D721Med (cell line): ENCODE results near the gene PI4KB.
A peak's percentile ranks its signal among the peaks of the same experiment; 100 is the strongest.

Experiments used
- DNase-seq: peaks from one replicate; pipeline ENCODE4 v3.0.0; 2011; ENCODE audit warnings: low spot score; ENCODE audit not compliant: insufficient read length
- FAIRE-seq: peaks from 2 replicates; lab custom pipeline; 2011; peaks lifted over from hg19 to GRCh38; lab: Jason Lieb, UNC
- TF ChIP-seq, protein P1 (sequence below): IDR thresholded peaks from 2 replicates; pipeline ENCODE4 v1.5.1; 2012; ENCODE audit warnings: mild to moderate bottlenecking, control low read depth; ENCODE audit not compliant: insufficient read depth; ENCODE audit errors: missing control alignments

Gene PI4KB

DNA sequence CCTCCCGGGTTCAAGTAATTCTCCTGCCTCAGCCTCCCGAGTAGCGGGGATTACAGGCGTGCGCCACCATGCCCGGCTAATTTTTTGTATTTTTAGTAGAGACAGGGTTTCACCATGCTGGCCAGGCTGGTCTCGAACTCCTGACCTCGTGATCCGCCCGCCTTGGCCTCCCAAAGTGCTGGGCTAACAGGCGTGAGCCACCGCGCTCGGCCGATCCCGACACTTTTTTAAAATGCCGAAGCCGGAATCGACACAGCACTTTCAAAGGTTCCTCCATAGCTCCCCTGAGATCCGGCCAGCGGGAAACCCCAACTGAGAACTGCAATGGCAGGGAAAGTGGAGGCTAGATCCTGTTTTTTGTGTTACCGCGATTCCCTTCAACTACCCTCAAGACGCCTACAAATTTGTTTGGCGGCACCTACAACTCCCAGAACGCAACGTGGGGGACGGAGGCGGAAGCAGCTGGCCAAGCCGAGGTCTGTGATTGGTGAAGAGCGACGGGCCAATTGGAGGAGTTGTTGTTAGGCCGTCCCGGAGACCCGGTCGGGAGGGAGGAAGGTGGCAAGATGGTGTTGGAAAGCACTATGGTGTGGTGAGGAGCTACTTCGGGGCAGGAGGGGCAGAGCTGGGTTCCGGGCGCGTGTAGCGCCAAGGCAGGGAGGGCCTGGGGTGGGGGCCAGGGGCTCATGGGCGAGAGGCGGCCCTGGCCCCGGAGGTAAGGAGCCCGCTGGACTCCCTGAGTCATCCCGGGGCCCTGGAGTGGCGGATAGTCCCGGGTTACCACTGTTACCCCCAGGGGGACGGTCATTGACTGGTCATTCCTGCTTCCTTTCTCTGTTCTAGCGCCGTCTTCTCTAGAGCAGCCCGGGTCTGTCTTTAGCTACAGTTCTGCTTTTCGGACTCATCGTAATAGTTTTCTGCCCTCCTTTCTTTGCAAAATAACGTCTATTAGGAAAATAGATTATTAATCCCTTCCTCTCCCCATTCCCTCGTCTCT lies 72.7 kb downstream of the PI4KB start, which contains the start of gene PSMD4:
Gene PSMD4, plus strand, starts transcription at position 518 of the 997 bp plus-strand sequence. Its CDS starts 49 bp downstream, at position 567.
- TF ChIP-seq, protein P1, sequence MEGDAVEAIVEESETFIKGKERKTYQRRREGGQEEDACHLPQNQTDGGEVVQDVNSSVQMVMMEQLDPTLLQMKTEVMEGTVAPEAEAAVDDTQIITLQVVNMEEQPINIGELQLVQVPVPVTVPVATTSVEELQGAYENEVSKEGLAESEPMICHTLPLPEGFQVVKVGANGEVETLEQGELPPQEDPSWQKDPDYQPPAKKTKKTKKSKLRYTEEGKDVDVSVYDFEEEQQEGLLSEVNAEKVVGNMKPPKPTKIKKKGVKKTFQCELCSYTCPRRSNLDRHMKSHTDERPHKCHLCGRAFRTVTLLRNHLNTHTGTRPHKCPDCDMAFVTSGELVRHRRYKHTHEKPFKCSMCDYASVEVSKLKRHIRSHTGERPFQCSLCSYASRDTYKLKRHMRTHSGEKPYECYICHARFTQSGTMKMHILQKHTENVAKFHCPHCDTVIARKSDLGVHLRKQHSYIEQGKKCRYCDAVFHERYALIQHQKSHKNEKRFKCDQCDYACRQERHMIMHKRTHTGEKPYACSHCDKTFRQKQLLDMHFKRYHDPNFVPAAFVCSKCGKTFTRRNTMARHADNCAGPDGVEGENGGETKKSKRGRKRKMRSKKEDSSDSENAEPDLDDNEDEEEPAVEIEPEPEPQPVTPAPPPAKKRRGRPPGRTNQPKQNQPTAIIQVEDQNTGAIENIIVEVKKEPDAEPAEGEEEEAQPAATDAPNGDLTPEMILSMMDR = no peak
- FAIRE-seq (peak; percentile 88), DNase-seq (peak; percentile 99)

DNA sequence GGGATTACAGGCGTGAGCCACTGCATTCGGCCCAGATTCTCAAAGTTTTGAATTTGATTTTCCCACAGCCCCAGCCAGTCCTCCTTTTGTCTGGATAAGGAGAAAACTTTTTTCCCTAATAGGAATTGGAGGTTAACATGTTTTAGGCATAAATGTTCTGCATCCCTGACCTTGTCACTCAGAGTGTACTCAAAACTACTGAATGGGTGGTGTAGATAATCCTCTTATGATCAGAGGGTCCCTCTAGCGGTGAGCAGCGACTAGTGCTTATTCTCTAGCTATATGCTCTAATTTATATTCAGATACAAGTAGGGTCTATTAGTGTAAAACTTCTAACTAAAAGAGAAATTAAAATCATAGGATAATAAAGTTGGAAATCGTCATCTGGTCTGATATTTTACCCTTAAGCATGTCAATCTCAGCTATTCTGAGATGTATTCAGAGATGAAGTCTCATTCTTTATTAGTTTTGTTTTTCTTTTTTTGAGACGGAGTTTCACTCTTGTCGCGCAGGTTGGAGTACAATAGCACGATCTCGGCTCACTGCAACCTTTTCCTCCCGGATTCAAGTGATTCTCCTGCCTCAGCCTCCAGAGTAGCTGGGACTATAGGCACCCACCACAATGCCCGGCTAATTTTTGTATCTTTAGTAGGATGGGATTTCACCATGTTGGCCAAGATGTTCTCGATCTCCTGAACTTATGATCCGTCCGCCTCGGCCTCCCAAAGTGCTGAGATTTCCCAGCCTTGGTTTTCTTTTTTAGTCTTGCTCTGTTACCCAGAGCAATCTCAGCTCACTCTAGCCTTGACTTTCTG lies 75.4 kb downstream of the PI4KB start:
- peak; percentile 96 for DNase-seq
- FAIRE-seq = peak; percentile 91
- TF ChIP-seq, protein P1 = peak; percentile 98

DNA sequence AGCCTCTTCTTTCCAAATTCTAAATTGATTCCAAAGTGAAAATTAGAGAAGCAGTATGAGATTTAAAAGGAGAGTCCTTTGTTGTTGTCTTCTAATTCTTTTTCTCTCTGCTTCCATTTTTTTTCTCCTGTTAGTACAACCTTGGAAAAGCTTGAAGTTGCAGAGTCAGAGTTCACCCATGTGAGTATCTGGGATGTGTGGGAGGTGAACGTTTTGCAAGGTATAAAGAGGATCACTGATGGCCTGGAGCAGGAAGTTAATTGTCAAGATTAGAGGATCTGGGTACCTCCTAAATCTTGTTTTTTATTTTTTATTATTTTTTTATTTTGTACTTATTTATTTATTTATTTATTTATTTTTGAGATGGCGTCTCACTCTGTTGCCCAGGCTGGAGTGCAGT lies 80.4 kb downstream of the PI4KB start:
- TF ChIP-seq, protein P1 = no peak
- FAIRE-seq (no peak), DNase-seq (no peak)

DNA sequence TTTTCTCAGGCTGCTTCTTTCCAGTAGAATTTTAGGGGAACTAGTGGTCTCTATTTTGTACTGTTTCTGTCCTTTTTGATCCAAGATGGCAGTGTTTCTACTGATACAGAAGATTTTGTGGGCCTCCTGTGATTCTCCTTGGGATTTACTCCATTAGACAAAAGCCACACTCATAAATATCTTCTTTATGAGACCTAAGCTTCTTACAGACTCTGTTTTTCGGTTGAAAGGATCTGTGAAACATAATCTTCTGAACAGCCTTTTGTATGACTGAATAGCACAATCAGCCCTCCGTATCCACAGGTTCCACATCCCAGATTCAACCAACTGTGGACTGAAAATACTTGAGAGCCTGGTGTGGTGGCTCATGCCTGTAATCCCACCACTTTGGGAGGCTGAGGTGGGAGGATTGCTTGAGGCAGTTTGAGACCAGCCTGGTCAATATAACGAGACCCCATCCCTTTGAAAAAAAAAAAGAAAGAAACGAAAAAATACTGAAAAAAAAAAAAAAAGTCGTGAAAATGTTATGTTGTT lies 83.5 kb downstream of the PI4KB start:
- TF ChIP-seq, protein P1 = no peak
- FAIRE-seq (peak; percentile 99), DNase-seq (peak; percentile 66)

DNA sequence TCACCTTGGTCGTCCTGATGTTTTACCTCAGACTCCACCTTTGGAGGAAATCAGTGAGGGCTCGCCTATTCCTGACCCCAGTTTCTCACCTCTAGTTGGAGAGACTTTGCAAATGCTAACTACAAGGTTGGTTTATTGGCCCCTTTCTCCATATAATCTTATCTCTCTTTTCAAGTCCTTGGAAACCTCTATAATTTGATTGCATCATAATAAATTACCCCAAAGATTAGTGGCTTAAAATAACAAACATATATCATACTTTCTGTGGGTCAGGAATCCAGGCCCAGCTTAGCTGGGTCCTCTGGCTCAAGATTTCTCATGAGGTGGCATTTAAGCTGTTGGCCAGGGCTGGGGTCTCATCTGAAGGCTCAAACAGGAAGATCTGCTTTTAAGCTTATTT lies 84.8 kb downstream of the PI4KB start:
- no peak for DNase-seq
- TF ChIP-seq, protein P1 = no peak
- FAIRE-seq = no peak
